Right renal pelvis (tissue), 4 donors: ENCODE measurements around the gene SRSF1. TPM values are rescaled to one million over a fixed set of nuclear protein-coding genes. Genes with fewer than 3 reads are reported as not detected.

Experiments used
- polyA plus RNA-seq, 4 donors: library from polyadenylated mRNA; unstranded; fragments of 120-200 nt; gene quantifications; one replicate each; pipeline ENCODE4 v1.2.1, GENCODE V29; 2013; ENCODE audit not compliant: insufficient read length in 4 of 4

The SRSF1 gene
- polyA plus RNA-seq, 4 donors, result 320 to 375 (median 359) TPM

Other genes starting within 250 kb of the SRSF1 start
- 10 to 100 TPM; 62.1 to 65.7 (median 64.7) TPM for gene MRPS23, start 157.2 kb downstream of the SRSF1 start, polyA plus RNA-seq
- 10 to 100 TPM; 41.8 to 46.9 (median 45.2) TPM for gene CUEDC1, start 51.8 kb downstream of the SRSF1 start, polyA plus RNA-seq
- 100 to 1,000 TPM in 3 of 4 donors, 10 to 100 TPM in 1; 95.9 to 119 (median 115) TPM for gene VEZF1, start 19.0 kb downstream of the SRSF1 start, polyA plus RNA-seq
- gene DYNLL2, start 76.2 kb upstream of the SRSF1 start, polyA plus RNA-seq, result 10 to 100 TPM; 71.3 to 81.7 (median 79.8) TPM
- under 1 TPM in 1 of 4 donors, not detected in 3; 0.04 TPM for gene OR4D1, start 141.1 kb upstream of the SRSF1 start, polyA plus RNA-seq
- not detected for gene OR4D2, start 159.7 kb upstream of the SRSF1 start, polyA plus RNA-seq
- 1 to 10 TPM in 1 of 4 donors, under 1 TPM in 3; 0.50 to 1.3 (median 0.86) TPM for gene EPX, start 185.5 kb upstream of the SRSF1 start, polyA plus RNA-seq
- gene MKS1, start 212.0 kb upstream of the SRSF1 start, polyA plus RNA-seq, result 10 to 100 TPM; 35.7 to 41.4 (median 39.8) TPM
- gene LPO, start 231.3 kb upstream of the SRSF1 start, polyA plus RNA-seq, result under 1 TPM in 3 of 4 donors, not detected in 1; 0.10 to 0.29 (median 0.14) TPM